Activated CD8-positive, alpha-beta T cell treated with anti-CD3 and anti-CD28 coated beads for 36 hours (primary cell): ENCODE results near the gene GALNT9. TPM values are rescaled to one million over a fixed set of nuclear protein-coding genes. Genes with fewer than 3 reads are reported as not detected.

ENCODE experiments used
- ATAC-seq: fragments of 200-7000 bp; cut with Tn5 transposase; one replicate; pipeline ENCODE4 v1.10.0; 2021; ENCODE audit warnings: mild to moderate bottlenecking, moderate library complexity
- CTCF ChIA-PET: fragments of 350-600 bp; sonication (Branson Sonifier 250); formaldehyde crosslinking; loops from one replicate; lab custom pipeline; 2021; ENCODE audit warnings: antibody characterized with exemption; lab: Charles Lee
- POLR2A ChIA-PET: fragments of 350-600 bp; sonication (Branson Sonifier 250); formaldehyde crosslinking; loops from one replicate; lab custom pipeline; 2021; ENCODE audit warnings: antibody characterized with exemption; lab: Charles Lee
- DNase-seq: peaks from one replicate; pipeline ENCODE4 v3.0.0-alpha.2; 2020
- H3K27ac Mint-ChIP-seq: one replicate; pipeline ENCODE4 v1.8.0; 2021; ENCODE audit warnings: mild to moderate bottlenecking, mixed read lengths
- H3K27me3 Mint-ChIP-seq: one replicate; pipeline ENCODE4 v1.8.0; 2021; ENCODE audit warnings: mixed read lengths
- H3K36me3 Mint-ChIP-seq: one replicate; pipeline ENCODE4 v1.8.0; 2021; ENCODE audit warnings: low read depth, mixed read lengths
- H3K4me1 Mint-ChIP-seq: one replicate; pipeline ENCODE4 v1.8.0; 2021; ENCODE audit warnings: low read depth, mixed read lengths
- H3K4me3 Mint-ChIP-seq: one replicate; pipeline ENCODE4 v1.8.0; 2021; ENCODE audit warnings: mild to moderate bottlenecking, moderate library complexity, mixed read lengths
- H3K9me3 Mint-ChIP-seq: one replicate; pipeline ENCODE4 v1.8.0; 2021; ENCODE audit warnings: mixed read lengths
- CTCF ChIP-seq: fragments of 200-600 bp; IDR thresholded peaks from one replicate; pipeline ENCODE4 v1.8.0; 2022; ENCODE audit warnings: antibody characterized with exemption, mild to moderate bottlenecking
- intact Hi-C: fragments of 100-400 bp; cut with micrococcal nuclease; formaldehyde crosslinking; loops from one replicate; pipeline ENCODE4 v1.10.0; 2022
- total RNA-seq, 2 experiments: library from RNA; stranded (reverse); gene quantifications; one replicate each; pipeline ENCODE4 v1.2.3, GENCODE V29; 2021

GALNT9 gene
- total RNA-seq, 2 experiments from 2014 or later = not detected

GRCh38 chr12:132291402-132292175, 37.8 kb downstream of the GALNT9 start:
- no peaks in the 10 kb centered on the region for H3K36me3 Mint-ChIP-seq
- TF ChIP-seq CTCF = no peak
- peaks cover 1% of the 10 kb centered on the region for H3K9me3 Mint-ChIP-seq
- ChIA-PET CTCF (no interaction called here), POLR2A (no interaction called here)
- ATAC-seq (no peak), DNase-seq (no peak)
- intact Hi-C loops = no loop called here
- H3K27ac Mint-ChIP-seq = no peak overlapping the region
- no peaks in the 10 kb centered on the region for H3K4me1 Mint-ChIP-seq
- H3K27me3 Mint-ChIP-seq = peaks cover 6% of the 10 kb centered on the region
- no peak overlapping the region for H3K4me3 Mint-ChIP-seq

GRCh38 chr12:132290203-132290540, 39.2 kb downstream of the GALNT9 start:
- peaks cover 10% of the 10 kb centered on the region for H3K27me3 Mint-ChIP-seq
- ChIA-PET POLR2A (no interaction called here), CTCF (no interaction called here)
- H3K9me3 Mint-ChIP-seq = peaks cover 1% of the 10 kb centered on the region
- no peak overlapping the region for H3K27ac Mint-ChIP-seq
- H3K4me1 Mint-ChIP-seq = no peaks in the 10 kb centered on the region
- H3K4me3 Mint-ChIP-seq = no peak overlapping the region
- no peaks in the 10 kb centered on the region for H3K36me3 Mint-ChIP-seq
- no peak for TF ChIP-seq CTCF
- no peak for ATAC-seq
- DNase-seq = no peak
- intact Hi-C loops = no loop called here

DNA sequence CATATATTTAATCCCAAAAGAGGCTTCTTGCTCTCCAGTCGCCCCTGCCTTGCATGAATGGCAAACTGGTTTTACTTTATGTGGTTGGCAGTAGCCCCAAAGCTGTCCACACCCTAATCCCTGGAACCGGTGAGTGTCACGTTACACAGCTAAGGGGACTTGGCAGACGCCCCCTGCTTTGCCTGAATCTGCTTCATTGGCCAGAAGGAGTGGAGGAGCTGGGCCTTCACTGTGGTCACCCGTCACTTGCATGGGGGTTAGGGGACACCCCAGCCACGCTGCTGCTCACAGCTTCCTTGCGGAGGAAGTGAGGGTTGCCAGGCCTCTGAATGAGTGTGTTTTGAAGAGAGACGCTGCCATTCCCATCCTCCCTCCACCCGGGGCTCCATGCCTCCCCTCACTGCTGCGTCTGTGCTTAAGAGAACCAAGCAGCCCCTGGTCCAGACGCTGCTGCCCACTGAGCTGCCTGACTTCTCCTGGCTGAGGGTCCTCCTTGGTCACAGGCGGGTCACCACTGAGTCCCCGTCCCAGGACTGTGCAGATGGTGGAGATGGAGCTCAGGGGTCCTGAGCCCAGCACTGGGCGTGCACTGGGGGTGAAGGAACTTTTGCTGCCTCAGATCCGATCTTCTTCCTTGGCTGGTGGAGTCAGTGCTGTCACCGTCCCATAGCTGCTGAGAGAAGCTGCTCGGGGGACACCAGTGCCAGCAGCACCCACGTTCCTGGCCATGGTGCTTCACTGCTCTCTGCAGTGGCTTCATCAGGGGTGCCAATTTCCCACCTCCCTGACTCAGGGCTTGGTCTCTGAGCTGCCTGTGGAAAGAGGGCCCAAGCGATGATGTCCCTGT, 39.8 kb downstream of the GALNT9 start:
- Mint-ChIP-seq H3K4me1 (no peaks in the 10 kb centered on the region), H3K4me3 (no peak overlapping the region), H3K9me3 (peaks cover 1% of the 10 kb centered on the region), H3K36me3 (no peaks in the 10 kb centered on the region), H3K27me3 (peaks cover 10% of the 10 kb centered on the region), H3K27ac (no peak overlapping the region)
- ChIA-PET POLR2A (interaction anchor here (0.8 kb wide), 1 partner anchor 40 kb away, joined by 3 read pairs; no protein-coding TSS in a partner anchor), CTCF (interaction anchor here (0.7 kb wide), 1 partner anchor 272 kb away, joined by 3 read pairs; no protein-coding TSS in a partner anchor)
- intact Hi-C loops = no loop called here
- DNase-seq = no peak
- no peak for ATAC-seq
- no peak for TF ChIP-seq CTCF

DNA sequence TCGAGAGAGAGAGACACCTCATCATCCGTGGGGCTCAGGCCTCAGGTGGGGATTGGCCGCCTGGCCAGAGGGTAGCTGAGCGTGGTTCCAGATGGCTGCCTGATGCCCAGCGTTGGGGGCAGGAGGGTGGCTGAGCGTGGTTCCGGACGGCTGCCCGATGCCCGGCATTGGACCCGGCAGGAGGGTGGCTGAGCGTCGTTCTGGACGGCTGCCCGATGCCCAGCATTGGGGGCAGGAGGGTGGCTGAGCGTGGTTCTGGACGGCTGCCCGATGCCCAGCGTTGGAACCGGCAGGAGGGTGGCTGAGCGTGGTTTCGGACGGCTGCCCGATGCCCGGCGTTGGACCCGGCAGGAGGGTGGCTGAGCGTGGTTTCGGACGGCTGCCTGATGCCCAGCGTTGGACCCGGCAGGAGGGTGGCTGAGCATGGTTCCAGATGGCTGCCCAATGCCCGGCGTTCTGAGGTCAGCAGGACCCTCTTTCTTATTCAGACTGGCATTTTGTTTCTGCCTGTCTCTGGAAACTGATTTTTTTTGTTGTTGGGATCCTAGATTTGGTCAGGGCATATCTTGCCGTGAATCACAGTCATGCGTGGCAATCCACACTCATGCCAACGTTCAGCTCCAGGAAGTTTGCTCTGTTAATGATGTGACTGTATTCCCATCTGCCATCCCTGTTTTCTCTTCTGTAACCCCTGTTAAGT, 40.7 kb downstream of the GALNT9 start:
- H3K27me3 Mint-ChIP-seq = peaks cover 15% of the 10 kb centered on the region
- no peaks in the 10 kb centered on the region for H3K4me1 Mint-ChIP-seq
- no peak for ATAC-seq

More for the DNA sequence above, 40.7 kb downstream of the GALNT9 start:
- H3K4me3 Mint-ChIP-seq = no peak overlapping the region
- CTCF ChIA-PET = interaction anchor here (0.7 kb wide), 1 partner anchor 273 kb away, joined by 3 read pairs; no protein-coding TSS in a partner anchor
- H3K27ac Mint-ChIP-seq = no peak overlapping the region
- peaks cover 1% of the 10 kb centered on the region for H3K9me3 Mint-ChIP-seq
- H3K36me3 Mint-ChIP-seq = no peaks in the 10 kb centered on the region
- POLR2A ChIA-PET = no interaction called here
- TF ChIP-seq CTCF = no peak
- no peak for DNase-seq
- intact Hi-C loops = no loop called here
